ENCODE results near the gene NECTIN2. TPM values are rescaled to one million over a fixed set of nuclear protein-coding genes. Genes with fewer than 3 reads are reported as not detected.
A peak's percentile ranks its signal among the peaks of the same experiment; 100 is the strongest.

NECTIN2 gene
- 69.4 and 84.8 TPM in 2 replicates for polyA plus RNA-seq (2011; rRNA removed)
- polyA plus RNA-seq (2012; cell fraction: cytosol; rRNA removed) = 86.0 and 115 TPM in 2 replicates
- polyA plus RNA-seq (2012; cell fraction: nucleus; rRNA removed) = 151 and 174 TPM in 2 replicates
- polyA plus RNA-seq (2017; fragmentation: RNase III; extraction: RNeasy Plus Mini Kit Qiagen cat#74134 plus additional on column Dnase treatment) = 77.7 to 92.4 TPM (median 89.6 TPM) in 3 replicates
- polyA minus RNA-seq (2011; rRNA and poly(A)+ RNA removed) = 91.4 and 99.5 TPM in 2 replicates

GRCh38 chr19:44845612-44846454 is at the start of gene NECTIN2:
NECTIN2 (plus strand) TSS chr19:44846297; CDS start chr19:44846526, 229 bp downstream.
- 1% methylated on average over 34 of the region's 67 CpGs for WGBS (ENCODE audit: missing lambda C conversion rate)
- ATAC-seq (peak; percentile 67 to 73), DNase-seq (ENCODE audit: low read depth in 1 of 2, low spot score in 1 of 2) (peak; percentile 99 to 100), FAIRE-seq (peak; percentile 99)
- H3K4me3 ChIP-seq = peak within 1 kb of the TSS; percentile 97
- POLR2A ChIA-PET = interaction anchor here (0.5 to 1.4 kb wide), 12 partner anchors 10 to 257 kb away, joined by 3 to 7 read pairs (median 4); partner anchors contain the start of genes BCAM and TOMM40
- H3K9me3 ChIP-seq = no peaks in the 10 kb centered on the region
- H3K27ac ChIP-seq = peak within 1 kb of the TSS; percentile 94 to 95
- peak within 1 kb of the TSS; percentile 93 for H3K4me2 ChIP-seq
- CTCF ChIA-PET = interaction anchor here (0.5 to 4.5 kb wide), 45 partner anchors 9 to 275 kb away, joined by 3 to 30 read pairs (median 4); partner anchors contain the start of genes BCAM and CEACAM16
- H3K4me1 ChIP-seq = peaks cover 37% of the 10 kb centered on the region
- peak; percentile 2 for TF ChIP-seq ZFP36 (IDR thresholded peaks at IDR 0.05; ENCODE audit: borderline replicate concordance, partially characterized antibody)
- peak; percentile 28; the same call in 1 of the 2 replicates for TF ChIP-seq BHLHE40 (IDR thresholded peaks at IDR 0.05; ENCODE audit: low read depth, low read length)
- peak; percentile 83 for TF ChIP-seq KDM5A (IDR thresholded peaks at IDR 0.05)
- TF ChIP-seq CHD2 (IDR thresholded peaks at IDR 0.05; ENCODE audit: low read length, partially characterized antibody) = peak; percentile 12
- no peak for TF ChIP-seq TFCP2L1 (CRISPR knock-in tag; IDR thresholded peaks at IDR 0.05)
- peak; percentile 22; the same call in 1 of the 2 replicates for TF ChIP-seq HMGXB4 (CRISPR knock-in tag; IDR thresholded peaks at IDR 0.05; ENCODE audit: borderline replicate concordance)
- TF ChIP-seq SMC3 (IDR thresholded peaks at IDR 0.05) = peak; percentile 68
- TF ChIP-seq MAX (IDR thresholded peaks at IDR 0.05) = peak; percentile 88
- TF ChIP-seq REST (IDR thresholded peaks at IDR 0.05) = no peak; the same call in 1 of the 2 replicates
- peak; percentile 68 for TF ChIP-seq PHF8 (IDR thresholded peaks at IDR 0.05; ENCODE audit: borderline replicate concordance, low read depth)
- TF ChIP-seq MYC (IDR thresholded peaks at IDR 0.05; ENCODE audit: borderline replicate concordance, low read length) = peak; percentile 66; the same call in 1 of the 2 replicates
- TF ChIP-seq NR3C1 (IDR thresholded peaks at IDR 0.05) = no peak
- 0 out of 3 replicates have a peak, but pooled peaks have one; percentile 12 for TF ChIP-seq BCL3 (IDR thresholded peaks at IDR 0.05)
- TF ChIP-seq USF2 (IDR thresholded peaks at IDR 0.05) = peak; percentile 57
- 0 out of 2 replicates have a peak, but pooled peaks have one; percentile 34 for TF ChIP-seq HOXA7 (CRISPR knock-in tag; IDR thresholded peaks at IDR 0.05)
- TF ChIP-seq RAD21 (conservative IDR thresholded peaks at IDR 0.05 in 1 of 2, IDR thresholded peaks at IDR 0.05 in 1 of 2) = peak; percentile 73 to 75
- TF ChIP-seq MAZ (IDR thresholded peaks at IDR 0.05; ENCODE audit: borderline replicate concordance, low read depth, low read length) = 0 out of 2 replicates have a peak, but pooled peaks have one; percentile 13
- TF ChIP-seq NFE2L2 (conservative IDR thresholded peaks at IDR 0.05; ENCODE audit: low read length) = no peak
- TF ChIP-seq POLR2A (IDR thresholded peaks at IDR 0.05; ENCODE audit: low read length) = peak; percentile 63
- TF ChIP-seq CTCF (IDR thresholded peaks at IDR 0.05) = peak; percentile 96
- TF ChIP-seq CBX8 (IDR thresholded peaks at IDR 0.05) = no peak
